ENCODE measurements around the gene TMEM270. TPM values are rescaled to one million over a fixed set of nuclear protein-coding genes. Genes with fewer than 3 reads are reported as not detected.
"Not testable (repeated sequence)": the region's sequence is repeated elsewhere in the genome, so short reads cannot be mapped to it uniquely, and the experiment has no call there.

Gene TMEM270
- total RNA-seq, 6 experiments from 2014 or later: not detected

- Mint-ChIP-seq H3K36me3 (ENCODE audit: low read depth) (no peaks in the 10 kb centered on the region; the same call in 1 of the 2 replicates), H3K9me3 (no peaks in the 10 kb centered on the region), H3K27me3 (ENCODE audit: insufficient read depth) (no peaks in the 10 kb centered on the region; the same call in 1 of the 2 replicates), H3K4me3 (no peak overlapping the region), H3K27ac (no peak overlapping the region), H3K4me1 (ENCODE audit: low read depth) (peaks cover 23% of the 10 kb centered on the region)
- TF ChIP-seq, protein P1, sequence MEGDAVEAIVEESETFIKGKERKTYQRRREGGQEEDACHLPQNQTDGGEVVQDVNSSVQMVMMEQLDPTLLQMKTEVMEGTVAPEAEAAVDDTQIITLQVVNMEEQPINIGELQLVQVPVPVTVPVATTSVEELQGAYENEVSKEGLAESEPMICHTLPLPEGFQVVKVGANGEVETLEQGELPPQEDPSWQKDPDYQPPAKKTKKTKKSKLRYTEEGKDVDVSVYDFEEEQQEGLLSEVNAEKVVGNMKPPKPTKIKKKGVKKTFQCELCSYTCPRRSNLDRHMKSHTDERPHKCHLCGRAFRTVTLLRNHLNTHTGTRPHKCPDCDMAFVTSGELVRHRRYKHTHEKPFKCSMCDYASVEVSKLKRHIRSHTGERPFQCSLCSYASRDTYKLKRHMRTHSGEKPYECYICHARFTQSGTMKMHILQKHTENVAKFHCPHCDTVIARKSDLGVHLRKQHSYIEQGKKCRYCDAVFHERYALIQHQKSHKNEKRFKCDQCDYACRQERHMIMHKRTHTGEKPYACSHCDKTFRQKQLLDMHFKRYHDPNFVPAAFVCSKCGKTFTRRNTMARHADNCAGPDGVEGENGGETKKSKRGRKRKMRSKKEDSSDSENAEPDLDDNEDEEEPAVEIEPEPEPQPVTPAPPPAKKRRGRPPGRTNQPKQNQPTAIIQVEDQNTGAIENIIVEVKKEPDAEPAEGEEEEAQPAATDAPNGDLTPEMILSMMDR (IDR thresholded peaks at IDR 0.05): no peak
- no peak for DNase-seq
These were observed 40.9 kb upstream of the TMEM270 start for GRCh38 chr7:73820013-73820412.

DNA sequence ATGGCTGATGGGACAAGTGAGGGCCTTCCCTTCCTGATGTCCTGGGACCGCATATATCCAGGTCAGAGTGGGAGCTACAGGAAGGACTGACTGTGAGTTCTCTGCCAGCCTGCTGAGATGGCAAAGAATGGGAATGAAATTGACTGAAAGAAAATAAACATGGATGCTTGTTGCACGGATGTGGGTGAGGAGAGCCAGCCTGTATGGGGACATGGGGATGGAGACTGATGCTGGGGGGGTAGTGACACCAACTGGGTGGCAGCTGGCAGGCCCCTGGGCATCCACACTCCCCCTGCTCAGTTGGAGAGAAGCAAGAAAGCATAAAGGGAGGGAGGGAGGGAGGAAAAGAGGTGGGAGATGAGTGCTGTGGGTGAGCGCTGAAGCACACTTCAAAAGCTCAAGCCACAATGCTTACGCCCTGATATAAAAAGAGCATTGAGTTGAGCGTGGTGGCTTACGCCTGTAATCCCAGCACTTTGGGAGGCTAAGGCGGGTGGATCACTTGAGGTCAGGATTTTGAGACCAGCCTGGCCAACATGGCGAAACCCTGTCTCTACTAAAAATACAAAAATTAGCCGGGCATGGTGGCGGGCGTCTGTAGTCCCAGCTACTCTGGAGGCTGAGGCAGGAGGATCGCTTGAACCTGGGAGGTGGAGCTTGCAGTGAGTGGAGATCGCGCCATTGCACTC lies 39.2 kb upstream of the TMEM270 start:
- H3K36me3 Mint-ChIP-seq (ENCODE audit: low read depth); H3K4me3 Mint-ChIP-seq; DNase-seq; H3K27me3 Mint-ChIP-seq (ENCODE audit: insufficient read depth); H3K9me3 Mint-ChIP-seq: not testable (repeated sequence)
- Mint-ChIP-seq H3K4me1 (ENCODE audit: low read depth) (peaks cover 26% of the 10 kb centered on the region), H3K27ac (peak overlapping the region; percentile 96)

DNA sequence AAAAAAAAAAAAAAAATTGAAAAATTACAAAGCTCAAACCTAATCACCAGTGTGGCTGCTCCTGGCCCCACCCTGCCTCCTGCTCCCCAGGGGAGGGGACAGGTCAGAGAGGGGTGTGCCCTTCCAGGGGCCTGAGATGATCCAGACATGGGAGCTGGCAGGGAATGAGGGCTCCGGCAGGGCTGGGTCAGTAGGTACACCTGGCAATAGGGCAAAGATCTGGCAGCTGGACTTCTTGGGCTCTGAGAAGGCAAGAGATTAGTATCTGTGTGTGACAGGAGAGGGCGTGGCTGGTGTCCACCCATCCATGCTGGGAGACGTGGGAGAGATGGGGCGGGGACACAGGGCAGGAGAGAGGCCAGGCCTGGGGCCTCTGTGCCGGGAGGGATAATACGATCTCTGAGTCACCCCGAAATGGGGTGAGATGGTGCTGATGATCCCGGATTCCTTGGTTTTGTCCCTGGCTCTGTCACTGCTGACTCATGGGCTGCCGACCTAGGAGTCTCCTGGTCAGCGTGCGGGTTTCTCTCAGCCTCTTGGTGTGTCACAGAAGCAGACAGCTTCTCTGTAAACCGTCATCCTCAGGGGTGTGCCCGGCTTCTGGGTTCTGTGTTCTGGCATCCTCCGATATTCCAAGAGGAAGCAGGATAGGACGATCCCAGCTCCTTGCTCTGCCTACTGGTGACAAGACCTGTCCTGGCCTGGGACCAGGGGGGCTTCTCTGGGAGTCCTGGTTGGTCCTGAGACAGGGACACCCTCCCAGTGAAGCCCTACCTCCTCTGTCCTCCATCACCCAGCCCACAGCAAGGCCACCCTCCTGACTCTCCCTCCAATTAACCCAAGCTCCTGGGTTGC lies 38.4 kb upstream of the TMEM270 start:
- Mint-ChIP-seq H3K4me3 (peak overlapping the region; percentile 58), H3K27me3 (ENCODE audit: insufficient read depth) (peaks cover 2% of the 10 kb centered on the region; the same call in 1 of the 2 replicates), H3K9me3 (no peaks in the 10 kb centered on the region), H3K4me1 (ENCODE audit: low read depth) (peaks cover 34% of the 10 kb centered on the region), H3K27ac (peak overlapping the region; percentile 96), H3K36me3 (ENCODE audit: low read depth) (no peaks in the 10 kb centered on the region; the same call in 1 of the 2 replicates)
- DNase-seq: peak; percentile 99
- TF ChIP-seq, protein P1 (IDR thresholded peaks at IDR 0.05): no peak

GRCh38 chr7:73823257-73823656 lies 37.7 kb upstream of the TMEM270 start:
- TF ChIP-seq, protein P1 (IDR thresholded peaks at IDR 0.05): no peak
- Mint-ChIP-seq H3K4me3 (peak overlapping the region; percentile 58), H3K36me3 (ENCODE audit: low read depth) (no peaks in the 10 kb centered on the region; the same call in 1 of the 2 replicates), H3K27ac (peak overlapping the region; percentile 96), H3K9me3 (no peaks in the 10 kb centered on the region), H3K27me3 (ENCODE audit: insufficient read depth) (peaks cover 2% of the 10 kb centered on the region; the same call in 1 of the 2 replicates), H3K4me1 (ENCODE audit: low read depth) (peaks cover 41% of the 10 kb centered on the region)
- DNase-seq: no peak

- H3K4me1 Mint-ChIP-seq (ENCODE audit: low read depth): peaks cover 49% of the 10 kb centered on the region
- H3K27me3 Mint-ChIP-seq (ENCODE audit: insufficient read depth): peaks cover 2% of the 10 kb centered on the region; the same call in 1 of the 2 replicates
- DNase-seq: no peak
- no peak overlapping the region for H3K4me3 Mint-ChIP-seq
- H3K9me3 Mint-ChIP-seq: no peaks in the 10 kb centered on the region
- no peaks in the 10 kb centered on the region for H3K36me3 Mint-ChIP-seq (ENCODE audit: low read depth)
- TF ChIP-seq, protein P1 (IDR thresholded peaks at IDR 0.05): no peak
- peak overlapping the region; percentile 96; the same call in 1 of the 2 replicates for H3K27ac Mint-ChIP-seq
These were observed 36.9 kb upstream of the TMEM270 start for GRCh38 chr7:73823873-73824592.
